Parathyroid adenoma (tissue), 2 donors: ENCODE measurements around the gene GRIK3.

Source experiments
- H2AFZ ChIP-seq: fragments of 300-600 bp; sonication (generic); one replicate; pipeline ENCODE4 v1.7.0; 2017; ENCODE audit warnings: antibody characterized with exemption, mild to moderate bottlenecking
- H3K27ac ChIP-seq: fragments of 300-600 bp; sonication (generic); one replicate; pipeline ENCODE4 v1.7.0; 2017
- H3K27me3 ChIP-seq: fragments of 300-600 bp; sonication (generic); one replicate; pipeline ENCODE4 v1.7.0; 2017; ENCODE audit warnings: low read length; ENCODE audit not compliant: control insufficient read depth, insufficient read depth
- H3K36me3 ChIP-seq: fragments of 300-600 bp; sonication (generic); one replicate; pipeline ENCODE4 v1.7.0; 2017; ENCODE audit warnings: low read length; ENCODE audit not compliant: control insufficient read depth, insufficient read depth
- H3K4me1 ChIP-seq: fragments of 300-600 bp; sonication (generic); one replicate; pipeline ENCODE4 v1.7.0; 2017; ENCODE audit warnings: control low read depth
- H3K4me2 ChIP-seq: fragments of 300-600 bp; sonication (generic); one replicate; pipeline ENCODE4 v1.7.0; 2017; ENCODE audit warnings: low read length
- H3K4me3 ChIP-seq: fragments of 300-600 bp; sonication (generic); one replicate; pipeline ENCODE4 v1.7.0; 2017; ENCODE audit warnings: low read depth, low read length
- H3K79me2 ChIP-seq: fragments of 300-600 bp; sonication (generic); one replicate; pipeline ENCODE4 v1.7.0; 2017; ENCODE audit warnings: control low read depth
- H3K9ac ChIP-seq: fragments of 300-600 bp; sonication (generic); one replicate; pipeline ENCODE4 v1.7.0; 2017; ENCODE audit warnings: mild to moderate bottlenecking
- H3K9me3 ChIP-seq: fragments of 300-600 bp; sonication (generic); one replicate; pipeline ENCODE4 v1.7.0; 2017; ENCODE audit warnings: low read length; ENCODE audit not compliant: control insufficient read depth
- TF ChIP-seq, protein P1 (sequence below): fragments of 300-600 bp; sonication (generic); IDR thresholded peaks from one replicate; pipeline ENCODE4 v1.7.0; 2017; ENCODE audit warnings: antibody characterized with exemption, mild to moderate bottlenecking
- donor health status: primary hyperparathyroidism.

Gene GRIK3

DNA sequence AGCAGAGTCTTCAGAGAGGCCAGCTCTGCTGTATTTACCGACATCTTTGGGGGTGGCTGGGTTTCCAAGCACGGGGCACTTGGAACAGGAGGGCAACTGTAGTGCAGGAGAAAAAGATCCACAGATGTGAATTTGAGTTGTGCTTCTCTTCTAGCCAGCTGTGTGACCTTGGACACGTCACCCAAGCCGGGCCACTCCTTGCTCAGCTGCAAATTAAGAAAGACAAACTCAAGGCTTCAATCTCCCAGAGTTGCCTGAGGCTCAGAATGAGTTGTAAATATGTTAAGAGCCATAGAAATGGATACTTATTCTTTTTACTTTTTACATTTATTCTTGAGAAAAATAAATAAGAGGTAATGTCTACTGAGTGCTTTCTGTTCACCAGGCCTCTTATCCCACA lies 24.3 kb downstream of the GRIK3 start:
- Histone ChIP-seq H2AFZ (no peak overlapping the region), H3K4me1 (no peaks in the 10 kb centered on the region), H3K27me3 (no peaks in the 10 kb centered on the region), H3K9me3 (no peaks in the 10 kb centered on the region), H3K9ac (no peak overlapping the region), H3K27ac (no peak overlapping the region), H3K4me2 (no peak overlapping the region), H3K4me3 (no peak overlapping the region), H3K36me3 (no peaks in the 10 kb centered on the region), H3K79me2 (no peaks in the 10 kb centered on the region)
- TF ChIP-seq, protein P1, sequence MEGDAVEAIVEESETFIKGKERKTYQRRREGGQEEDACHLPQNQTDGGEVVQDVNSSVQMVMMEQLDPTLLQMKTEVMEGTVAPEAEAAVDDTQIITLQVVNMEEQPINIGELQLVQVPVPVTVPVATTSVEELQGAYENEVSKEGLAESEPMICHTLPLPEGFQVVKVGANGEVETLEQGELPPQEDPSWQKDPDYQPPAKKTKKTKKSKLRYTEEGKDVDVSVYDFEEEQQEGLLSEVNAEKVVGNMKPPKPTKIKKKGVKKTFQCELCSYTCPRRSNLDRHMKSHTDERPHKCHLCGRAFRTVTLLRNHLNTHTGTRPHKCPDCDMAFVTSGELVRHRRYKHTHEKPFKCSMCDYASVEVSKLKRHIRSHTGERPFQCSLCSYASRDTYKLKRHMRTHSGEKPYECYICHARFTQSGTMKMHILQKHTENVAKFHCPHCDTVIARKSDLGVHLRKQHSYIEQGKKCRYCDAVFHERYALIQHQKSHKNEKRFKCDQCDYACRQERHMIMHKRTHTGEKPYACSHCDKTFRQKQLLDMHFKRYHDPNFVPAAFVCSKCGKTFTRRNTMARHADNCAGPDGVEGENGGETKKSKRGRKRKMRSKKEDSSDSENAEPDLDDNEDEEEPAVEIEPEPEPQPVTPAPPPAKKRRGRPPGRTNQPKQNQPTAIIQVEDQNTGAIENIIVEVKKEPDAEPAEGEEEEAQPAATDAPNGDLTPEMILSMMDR = no peak

DNA sequence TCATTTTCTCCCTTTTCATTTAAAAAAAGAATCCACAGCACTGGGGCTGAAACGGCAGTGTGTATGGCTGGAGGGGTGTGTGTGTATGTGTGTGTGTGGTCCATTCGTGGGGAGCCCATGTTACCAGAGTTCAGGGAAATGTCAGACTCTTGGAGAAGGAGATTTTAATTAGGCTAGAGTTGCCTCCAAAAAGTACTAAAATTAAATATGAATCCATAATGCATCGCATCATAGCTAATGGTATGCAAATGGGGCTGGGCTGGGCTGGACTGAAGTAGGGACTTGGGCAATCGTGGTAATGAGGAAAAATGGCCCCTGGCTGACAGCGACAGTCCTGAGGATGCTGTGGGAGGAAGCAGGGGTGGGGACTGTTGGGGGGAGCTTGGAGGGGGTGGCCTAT lies 24.8 kb downstream of the GRIK3 start:
- TF ChIP-seq, protein P1 = no peak
- Histone ChIP-seq H3K79me2 (no peaks in the 10 kb centered on the region), H3K4me3 (no peak overlapping the region)

DNA sequence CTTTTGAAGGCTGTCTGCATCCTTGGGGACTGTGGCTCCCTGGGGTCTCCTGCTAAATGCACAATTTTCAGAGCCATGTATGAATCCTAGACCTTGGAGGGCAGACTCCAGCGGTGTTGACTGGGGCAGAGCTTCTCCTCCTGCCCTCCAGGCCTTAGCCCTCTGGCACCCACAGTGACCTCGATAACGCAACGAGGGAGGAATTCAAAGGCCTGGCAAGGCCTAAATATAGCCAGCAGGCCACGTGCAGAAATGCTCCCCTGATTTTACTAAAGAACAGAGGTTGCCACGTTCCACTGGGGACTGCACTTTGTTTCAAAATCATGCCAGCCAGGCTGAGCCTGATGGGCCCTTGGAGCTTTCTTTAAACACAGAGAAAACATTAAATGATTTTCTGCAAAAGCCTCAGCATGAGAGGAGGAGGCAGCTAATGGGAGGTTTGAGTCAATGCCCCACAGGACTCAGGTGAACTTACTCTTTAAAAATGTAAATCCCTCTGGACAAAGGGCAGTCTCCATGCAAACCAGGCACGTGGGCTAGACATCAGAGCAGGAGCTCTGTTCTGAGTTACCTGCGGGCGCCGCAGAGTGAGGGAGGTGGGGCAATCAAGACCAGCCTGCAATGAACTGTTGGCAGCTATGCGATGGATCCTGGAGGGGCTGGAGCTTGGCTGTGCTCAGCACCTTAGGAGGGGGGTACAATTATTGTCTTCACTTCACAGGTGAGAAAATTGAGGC lies 28.0 kb downstream of the GRIK3 start:
- H3K9ac ChIP-seq = no peak overlapping the region
- H3K79me2 ChIP-seq = no peaks in the 10 kb centered on the region
- TF ChIP-seq, protein P1 = no peak
- no peak overlapping the region for H3K4me3 ChIP-seq
- H3K4me2 ChIP-seq = no peak overlapping the region
- H3K27ac ChIP-seq = no peak overlapping the region
- H2AFZ ChIP-seq = no peak overlapping the region
- H3K36me3 ChIP-seq = no peaks in the 10 kb centered on the region
- H3K9me3 ChIP-seq = no peaks in the 10 kb centered on the region
- H3K4me1 ChIP-seq = no peaks in the 10 kb centered on the region
- no peaks in the 10 kb centered on the region for H3K27me3 ChIP-seq

More for the DNA sequence above, 24.8 kb downstream of the GRIK3 start:
- H3K27ac ChIP-seq = no peak overlapping the region
- H2AFZ ChIP-seq = no peak overlapping the region
- no peak overlapping the region for H3K9ac ChIP-seq
- no peaks in the 10 kb centered on the region for H3K4me1 ChIP-seq
- H3K4me2 ChIP-seq = no peak overlapping the region
- no peaks in the 10 kb centered on the region for H3K36me3 ChIP-seq
- no peaks in the 10 kb centered on the region for H3K27me3 ChIP-seq
- H3K9me3 ChIP-seq = no peaks in the 10 kb centered on the region

DNA sequence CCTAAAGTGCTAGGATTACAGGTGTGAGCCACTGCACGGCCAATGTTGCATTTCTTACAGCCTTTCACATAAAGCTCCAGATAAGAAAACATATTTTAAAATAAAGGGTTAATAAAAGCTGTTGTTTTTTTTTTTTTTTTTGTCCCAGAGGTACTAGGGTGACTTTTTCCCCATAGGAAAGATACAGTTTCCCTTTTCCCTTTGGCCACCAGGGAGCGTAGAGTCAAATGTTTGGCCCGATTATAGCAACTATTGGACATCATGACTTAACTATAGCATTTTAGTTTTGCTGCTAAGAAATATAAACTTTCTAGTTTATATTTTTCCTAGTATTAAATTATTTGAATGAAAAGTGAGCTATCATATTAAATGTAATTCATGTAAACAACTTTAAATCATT lies 31.4 kb downstream of the GRIK3 start:
- no peak overlapping the region for H3K9ac ChIP-seq

More for the DNA sequence above, 31.4 kb downstream of the GRIK3 start:
- Histone ChIP-seq H3K4me3 (no peak overlapping the region), H3K27ac (no peak overlapping the region), H3K36me3 (no peaks in the 10 kb centered on the region), H3K4me1 (no peaks in the 10 kb centered on the region), H3K27me3 (no peaks in the 10 kb centered on the region), H3K4me2 (no peak overlapping the region), H3K9me3 (no peaks in the 10 kb centered on the region), H3K79me2 (no peaks in the 10 kb centered on the region), H2AFZ (no peak overlapping the region)
- TF ChIP-seq, protein P1 = no peak
